Endothelial cell of umbilical vein (primary cell): Measurements from ENCODE around the gene RP2. TPM values are rescaled to one million over a fixed set of nuclear protein-coding genes. Genes with fewer than 3 reads are reported as not detected.

Experiments used
- BruUV-seq: library from RNA; stranded (reverse); fragments of 400-500 nt; replicated peaks from 2 replicates; lab custom pipeline; 2021; lab: Mats Ljungman, UMichigan
- CTCF ChIA-PET: fragments of 300-600, 350-600 bp; sonication (Branson Sonifier 250); formaldehyde crosslinking; loops from one replicate; lab custom pipeline; 2021; ENCODE audit warnings: antibody characterized with exemption, inconsistent platforms; lab: Charles Lee
- POLR2A ChIA-PET: fragments of 300-600, 350-600 bp; sonication (Branson Sonifier 250); formaldehyde crosslinking; loops from one replicate; lab custom pipeline; 2021; ENCODE audit warnings: antibody characterized with exemption, inconsistent platforms; lab: Charles Lee
- DNase-seq: peaks from one replicate; pipeline ENCODE4 v3.0.0-alpha.2; 2011; ENCODE audit warnings: low read depth, low spot score
- FAIRE-seq: peaks from 2 replicates; lab custom pipeline; 2011; peaks lifted over from hg19 to GRCh38; lab: Jason Lieb, UNC
- H2AFZ ChIP-seq: 2 replicates; pipeline ENCODE4 v1.6.0; 2012; ENCODE audit warnings: low read depth, low read length, control low read depth, inconsistent platforms
- H3K27ac ChIP-seq: 2 replicates; pipeline ENCODE4 v1.5.1; 2011; ENCODE audit warnings: low read depth, mild to moderate bottlenecking, control low read depth, low read length, moderate library complexity; ENCODE audit not compliant: insufficient read depth
- H3K27me3 ChIP-seq, 2 experiments: 2 replicates each; pipeline versions ENCODE4 v1.6.0 to v1.6.1; 2011; ENCODE audit warnings: low read length in 2 of 2, mixed read lengths in 1 of 2; ENCODE audit not compliant: control insufficient read depth in 2 of 2, insufficient read depth in 2 of 2
- H3K36me3 ChIP-seq, 2 experiments: 2 replicates in 1 of 2; 3 replicates in 1 of 2; pipeline ENCODE4 v1.5.1; 2011; ENCODE audit warnings: low read length in 2 of 2, mild to moderate bottlenecking in 1 of 2, moderate library complexity in 1 of 2; ENCODE audit not compliant: control insufficient read depth in 2 of 2, insufficient read depth in 2 of 2; ENCODE audit errors: extremely low read depth in 1 of 2
- H3K4me1 ChIP-seq: 3 replicates; pipeline ENCODE4 v1.5.1; 2011; ENCODE audit warnings: mild to moderate bottlenecking, low read length; ENCODE audit not compliant: control insufficient read depth, insufficient read depth; ENCODE audit errors: extremely low read depth
- H3K4me2 ChIP-seq: 2 replicates; pipeline ENCODE4 v1.6.1; 2011; ENCODE audit warnings: low read length, control low read depth, mixed read lengths; ENCODE audit not compliant: insufficient read depth
- H3K4me3 ChIP-seq, 3 experiments: fragments of 200-600 bp in 1 of 3; sonication (generic), shearing (Covaris generic) in 1 of 3; replicated peaks in 1 of 3; 2 replicates each; pipeline ENCODE4 v1.5.1; 2011 to 2016; ENCODE audit warnings: control low read depth in 3 of 3, low read length in 3 of 3, mild to moderate bottlenecking in 2 of 3, inconsistent platforms in 1 of 3, low read depth in 1 of 3, moderate library complexity in 1 of 3; ENCODE audit not compliant: insufficient read depth in 1 of 3
- H3K79me2 ChIP-seq: 2 replicates; pipeline ENCODE4 v1.6.0; 2012; ENCODE audit warnings: low read length, inconsistent platforms; ENCODE audit not compliant: control insufficient read depth, insufficient read depth
- H3K9ac ChIP-seq: replicated peaks from 2 replicates; pipeline ENCODE3; 2011; ENCODE audit warnings: low read length, control low read depth; ENCODE audit not compliant: insufficient read depth; ENCODE audit errors: extremely low read depth
- H3K9me1 ChIP-seq: replicated peaks from 3 replicates; pipeline ENCODE4 v1.6.0; 2011; ENCODE audit warnings: mild to moderate bottlenecking, low read length; ENCODE audit not compliant: control insufficient read depth, insufficient read depth; ENCODE audit errors: extremely low read depth
- H3K9me3 ChIP-seq: replicated peaks from 2 replicates; pipeline ENCODE4 v1.5.1; 2012; ENCODE audit warnings: low read length, inconsistent platforms; ENCODE audit not compliant: control insufficient read depth, insufficient read depth
- H4K20me1 ChIP-seq: replicated peaks from 2 replicates; pipeline ENCODE3; 2011; ENCODE audit warnings: mild to moderate bottlenecking, low read length; ENCODE audit not compliant: control insufficient read depth, insufficient read depth; ENCODE audit errors: extremely low read depth
- CTCF ChIP-seq, 2 donors: IDR thresholded peaks; 1 replicate in 1 of 2; 2 replicates in 1 of 2; pipeline ENCODE4 v1.5.1; 2011; ENCODE audit warnings: low read length in 2 of 2, mild to moderate bottlenecking in 2 of 2, moderate library complexity in 2 of 2, control low read depth in 1 of 2, inconsistent platforms in 1 of 2, low read depth in 1 of 2; ENCODE audit not compliant: insufficient read depth in 1 of 2; ENCODE audit errors: extremely low read depth in 1 of 2
- GATA2 ChIP-seq: IDR thresholded peaks from 2 replicates; pipeline ENCODE4 v1.7.0; 2011; ENCODE audit warnings: low read depth, mild to moderate bottlenecking, moderate library complexity, mixed read lengths, low read length; ENCODE audit not compliant: insufficient read length, insufficient read depth
- MAX ChIP-seq: IDR thresholded peaks from 2 replicates; pipeline ENCODE4 v1.6.1; 2011; ENCODE audit not compliant: insufficient read depth, insufficient read length
- POLR2A ChIP-seq: IDR thresholded peaks from 2 replicates; pipeline ENCODE4 v1.6.1; 2012; ENCODE audit warnings: low read depth, mild to moderate bottlenecking, control low read depth, low read length
- POLR2AphosphoS5 ChIP-seq: IDR thresholded peaks from 2 replicates; pipeline ENCODE4 v1.6.1; 2012; ENCODE audit warnings: low read depth, mild to moderate bottlenecking, control low read depth, low read length, moderate library complexity; ENCODE audit not compliant: insufficient read depth
- dilution Hi-C: fragments of 300-500 bp; cut with MboI; formaldehyde crosslinking; loops from one replicate; pipeline ENCODE4 v1.15.0; 2019; ENCODE audit warnings: low sequenced_read_pairs; ENCODE audit not compliant: extremely low pct_ligation_motif_present
- intact Hi-C: fragments of 100-400 bp; cut with micrococcal nuclease; formaldehyde crosslinking; loops from one replicate; pipeline ENCODE4 v1.10.0; 2022
- polyA plus RNA-seq, 4 experiments: library from polyadenylated mRNA; depleted of rRNA in 3 of 4; stranded (reverse) in 3 of 4; unstranded in 1 of 4; fragments of >200 nt; gene quantifications; 2 replicates each; pipeline versions ENCODE4 v1.2.1 to v1.2.3, GENCODE V29; 2011 to 2012; ENCODE audit warnings: missing spikeins in 1 of 4
- total RNA-seq: library from RNA; stranded (reverse); gene quantifications from 2 replicates; pipeline ENCODE4 v1.2.3, GENCODE V29; 2021

The RP2 gene
- total and polyA plus RNA-seq, 2 donors (not counting 3 experiments of a cell fraction or from before 2014, with no cell fraction given): 7.4 to 20.5 TPM

- no peaks in the 10 kb centered on the region for H4K20me1 ChIP-seq
- H3K79me2 ChIP-seq: no peaks in the 10 kb centered on the region
- H3K9me3 ChIP-seq: no peaks in the 10 kb centered on the region
- H3K9ac ChIP-seq: no peak overlapping the region
- H3K9me1 ChIP-seq: no peaks in the 10 kb centered on the region
- intact Hi-C loops (no loop called here), dilution Hi-C loops (no loop called here)
- no peak for FAIRE-seq
- H3K4me2 ChIP-seq: no peak overlapping the region
- H3K4me3 ChIP-seq: no peak overlapping the region
- no peaks in the 10 kb centered on the region for H3K36me3 ChIP-seq
- H3K27ac ChIP-seq: no peak overlapping the region
- H3K27me3 ChIP-seq: peaks cover 0 to 3% of the 10 kb centered on the region in 2 experiments
- no peak overlapping the region for H2AFZ ChIP-seq
- no peaks in the 10 kb centered on the region for H3K4me1 ChIP-seq
- TF ChIP-seq MAX (no peak), CTCF (IDR thresholded peaks at IDR 0.05; ENCODE audit: extremely low read depth in 1 of 2, insufficient read depth in 1 of 2, low read depth in 1 of 2, low read length in 2 of 2) (no peak), GATA2 (no peak), POLR2AphosphoS5 (no peak), POLR2A (no peak)
- no TSS peak for BruUV-seq
- ChIA-PET POLR2A (no interaction called here), CTCF (no interaction called here)
- DNase-seq: no peak
Measured at GRCh38 chrX:46831765-46832327, 5.0 kb upstream of the RP2 start.
